ENCODE results near the gene VPS13D. TPM values are rescaled to one million over a fixed set of nuclear protein-coding genes. Genes with fewer than 3 reads are reported as not detected.

Gene VPS13D
- total and polyA plus RNA-seq, 4 donors = 10.2 to 68.3 (median 12.6) TPM

DNA sequence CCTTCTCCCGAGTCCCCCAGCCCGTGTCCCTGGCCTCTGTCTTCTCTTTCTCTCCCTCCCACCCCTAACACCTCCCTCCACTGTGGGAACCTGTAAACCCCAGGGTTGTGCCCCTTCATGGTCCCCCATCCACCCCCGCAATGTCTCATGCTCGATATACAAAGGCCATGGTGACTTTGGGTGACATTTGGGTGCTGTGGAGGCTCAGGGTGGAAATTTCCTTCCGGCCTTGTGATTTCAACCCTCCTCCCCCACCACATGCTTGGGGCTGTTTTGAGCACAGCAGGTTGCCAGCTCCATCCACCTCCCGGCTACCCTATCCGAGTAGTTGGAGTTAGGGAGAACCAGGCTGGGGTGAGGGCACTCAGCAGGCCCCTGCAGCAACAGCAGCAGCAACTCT is 25.7 kb upstream of the VPS13D start (continued):
- TF ChIP-seq, protein P1, sequence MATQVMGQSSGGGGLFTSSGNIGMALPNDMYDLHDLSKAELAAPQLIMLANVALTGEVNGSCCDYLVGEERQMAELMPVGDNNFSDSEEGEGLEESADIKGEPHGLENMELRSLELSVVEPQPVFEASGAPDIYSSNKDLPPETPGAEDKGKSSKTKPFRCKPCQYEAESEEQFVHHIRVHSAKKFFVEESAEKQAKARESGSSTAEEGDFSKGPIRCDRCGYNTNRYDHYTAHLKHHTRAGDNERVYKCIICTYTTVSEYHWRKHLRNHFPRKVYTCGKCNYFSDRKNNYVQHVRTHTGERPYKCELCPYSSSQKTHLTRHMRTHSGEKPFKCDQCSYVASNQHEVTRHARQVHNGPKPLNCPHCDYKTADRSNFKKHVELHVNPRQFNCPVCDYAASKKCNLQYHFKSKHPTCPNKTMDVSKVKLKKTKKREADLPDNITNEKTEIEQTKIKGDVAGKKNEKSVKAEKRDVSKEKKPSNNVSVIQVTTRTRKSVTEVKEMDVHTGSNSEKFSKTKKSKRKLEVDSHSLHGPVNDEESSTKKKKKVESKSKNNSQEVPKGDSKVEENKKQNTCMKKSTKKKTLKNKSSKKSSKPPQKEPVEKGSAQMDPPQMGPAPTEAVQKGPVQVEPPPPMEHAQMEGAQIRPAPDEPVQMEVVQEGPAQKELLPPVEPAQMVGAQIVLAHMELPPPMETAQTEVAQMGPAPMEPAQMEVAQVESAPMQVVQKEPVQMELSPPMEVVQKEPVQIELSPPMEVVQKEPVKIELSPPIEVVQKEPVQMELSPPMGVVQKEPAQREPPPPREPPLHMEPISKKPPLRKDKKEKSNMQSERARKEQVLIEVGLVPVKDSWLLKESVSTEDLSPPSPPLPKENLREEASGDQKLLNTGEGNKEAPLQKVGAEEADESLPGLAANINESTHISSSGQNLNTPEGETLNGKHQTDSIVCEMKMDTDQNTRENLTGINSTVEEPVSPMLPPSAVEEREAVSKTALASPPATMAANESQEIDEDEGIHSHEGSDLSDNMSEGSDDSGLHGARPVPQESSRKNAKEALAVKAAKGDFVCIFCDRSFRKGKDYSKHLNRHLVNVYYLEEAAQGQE (IDR thresholded peaks at IDR 0.05) = no peak
- TF ChIP-seq YY1 (IDR thresholded peaks at IDR 0.05) (no peak), NR2F2 (IDR thresholded peaks at IDR 0.05) (no peak)

DNA sequence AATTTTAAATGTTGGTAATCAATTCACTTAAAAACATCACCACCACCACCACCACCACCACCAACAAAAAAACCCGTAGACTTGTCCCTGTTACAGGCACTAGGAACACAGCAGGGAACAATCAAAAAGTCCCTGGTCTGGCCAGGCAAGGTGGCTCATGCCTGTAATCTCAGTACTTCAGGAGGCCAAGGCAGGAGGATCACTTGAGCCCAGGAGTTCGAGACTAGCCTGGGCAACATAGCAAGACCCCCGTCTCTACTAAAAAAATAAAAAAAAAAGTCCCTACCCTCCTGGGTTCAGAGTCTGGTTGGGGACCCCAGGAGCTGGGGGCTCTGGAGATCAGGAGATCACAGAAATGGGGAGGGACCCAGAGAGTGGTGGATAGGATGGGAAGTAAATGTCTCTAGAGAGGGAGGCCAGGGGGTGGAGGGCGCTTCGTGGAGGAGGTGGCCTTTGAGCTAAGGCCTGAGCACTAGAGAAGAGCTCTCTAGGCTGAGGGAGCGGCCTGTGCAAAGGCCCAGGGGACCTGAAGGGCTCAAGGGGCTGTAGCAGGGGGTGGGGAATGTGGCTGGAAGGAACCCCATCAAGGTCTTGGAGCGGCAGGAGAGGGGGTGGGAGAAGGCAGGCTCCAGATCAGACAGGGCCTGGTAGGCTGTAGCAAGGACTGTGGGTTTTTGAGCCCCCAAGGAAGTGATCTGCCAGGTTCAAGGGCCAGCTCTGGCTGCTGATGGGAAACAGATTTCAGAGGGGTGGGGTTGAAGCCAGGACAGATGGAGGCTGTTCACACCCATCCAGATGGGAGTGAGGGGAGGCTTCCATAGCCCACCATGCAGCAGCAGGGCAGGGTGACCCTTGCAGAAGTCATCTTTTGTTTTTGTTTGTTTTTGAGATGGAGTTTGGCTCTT is 24.8 kb upstream of the VPS13D start:
- Histone ChIP-seq H3K4me3 (ENCODE audit: low read depth in 1 of 3, low read length in 3 of 3) (no peak overlapping the region), H3K4me1 (ENCODE audit: control insufficient read depth in 4 of 4, insufficient read depth in 4 of 4, low read length in 3 of 4) (peaks cover 0 to 4% (median 0%) of the 10 kb centered on the region in 4 donors), H3K9ac (ENCODE audit: low read depth in 1 of 2, low read length in 2 of 2) (no peak overlapping the region), H3K36me3 (ENCODE audit: control insufficient read depth in 4 of 4, insufficient read depth in 3 of 4, low read depth in 1 of 4, low read length in 3 of 4) (peaks cover 8 to 31% (median 15%) of the 10 kb centered on the region in 4 donors), H3K27ac (ENCODE audit: low read depth in 1 of 2, low read length in 2 of 2) (no peak overlapping the region), H3K27me3 (ENCODE audit: control insufficient read depth in 4 of 4, insufficient read depth in 4 of 4, low read length in 3 of 4) (no peaks in the 10 kb centered on the region), H3K9me3 (ENCODE audit: control insufficient read depth in 4 of 4, low read length in 3 of 4) (no peaks in the 10 kb centered on the region)
- TF ChIP-seq, protein P2, sequence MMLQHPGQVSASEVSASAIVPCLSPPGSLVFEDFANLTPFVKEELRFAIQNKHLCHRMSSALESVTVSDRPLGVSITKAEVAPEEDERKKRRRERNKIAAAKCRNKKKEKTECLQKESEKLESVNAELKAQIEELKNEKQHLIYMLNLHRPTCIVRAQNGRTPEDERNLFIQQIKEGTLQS (IDR thresholded peaks at IDR 0.05) = no peak
- TF ChIP-seq, protein P1 (IDR thresholded peaks at IDR 0.05) = no peak
- no peak for TF ChIP-seq HNF4G (IDR thresholded peaks at IDR 0.05)
- DNase-seq (ENCODE audit: low spot score) = no peak
- 91% methylated on average over 7 of the region's 7 CpGs for WGBS

DNA sequence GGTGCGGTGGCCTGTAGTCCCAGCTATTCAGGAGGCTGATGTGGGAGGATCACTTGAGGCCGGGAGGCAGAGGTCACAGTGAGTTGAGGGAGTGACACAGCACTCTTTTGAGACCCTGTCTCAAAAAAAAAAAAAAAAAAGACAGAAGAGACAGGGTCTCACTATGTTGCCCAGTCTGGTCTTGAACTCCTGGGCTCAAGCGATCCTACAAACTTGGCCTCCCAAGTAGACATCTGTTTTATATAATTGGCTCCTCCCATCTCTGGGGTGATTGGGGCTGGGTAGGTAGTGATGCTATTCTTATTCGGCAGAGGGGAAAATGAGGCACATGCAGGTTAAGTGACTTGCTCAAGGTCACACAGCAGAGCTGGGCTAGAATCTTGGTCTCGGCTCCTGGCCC is 23.6 kb upstream of the VPS13D start:
- H3K4me3 ChIP-seq (ENCODE audit: low read depth in 1 of 3, low read length in 3 of 3) = no peak overlapping the region
- H3K27me3 ChIP-seq (ENCODE audit: control insufficient read depth in 4 of 4, insufficient read depth in 4 of 4, low read length in 3 of 4) = no peaks in the 10 kb centered on the region
- H3K9me3 ChIP-seq (ENCODE audit: control insufficient read depth in 4 of 4, low read length in 3 of 4) = no peaks in the 10 kb centered on the region
- WGBS = 94% methylated on average over 5 of the region's 5 CpGs
- no peak for DNase-seq (ENCODE audit: low spot score)
- no peak overlapping the region for H3K9ac ChIP-seq (ENCODE audit: low read depth in 1 of 2, low read length in 2 of 2)
- H3K27ac ChIP-seq (ENCODE audit: low read depth in 1 of 2, low read length in 2 of 2) = no peak overlapping the region
- H3K4me1 ChIP-seq (ENCODE audit: control insufficient read depth in 4 of 4, insufficient read depth in 4 of 4, low read length in 3 of 4) = peaks cover 0 to 4% (median 0%) of the 10 kb centered on the region in 4 donors
- TF ChIP-seq HNF4A (conservative IDR thresholded peaks at IDR 0.05) (no peak), RAD21 (IDR thresholded peaks at IDR 0.05) (no peak), YY1 (IDR thresholded peaks at IDR 0.05) (no peak), GABPA (IDR thresholded peaks at IDR 0.05 in 1 of 2, conservative IDR thresholded peaks at IDR 0.05 in 1 of 2) (no peak)
- TF ChIP-seq, protein P3, sequence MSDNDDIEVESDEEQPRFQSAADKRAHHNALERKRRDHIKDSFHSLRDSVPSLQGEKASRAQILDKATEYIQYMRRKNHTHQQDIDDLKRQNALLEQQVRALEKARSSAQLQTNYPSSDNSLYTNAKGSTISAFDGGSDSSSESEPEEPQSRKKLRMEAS (IDR thresholded peaks at IDR 0.05) = no peak
- H3K36me3 ChIP-seq (ENCODE audit: control insufficient read depth in 4 of 4, insufficient read depth in 3 of 4, low read depth in 1 of 4, low read length in 3 of 4) = peaks cover 8 to 31% (median 14%) of the 10 kb centered on the region in 4 donors

Data from liver (tissue), 9 donors.